Stimulated activated CD8-positive, alpha-beta memory T cell treated with anti-CD3 and anti-CD28 coated beads, Interleukin-4, amount 100 ng/mL, for 4 hours (primary cell): ENCODE measurements around the gene TNFSF10.
A peak's percentile ranks its signal among the peaks of the same experiment; 100 is the strongest.
"Not testable (repeated sequence)": the region's sequence is repeated elsewhere in the genome, so short reads cannot be mapped to it uniquely, and the experiment has no call there.

Source experiments
- DNase-seq, 2 donors: peaks; one replicate each; pipeline ENCODE4 v3.0.0-alpha.2; 2020; ENCODE audit warnings: low read depth in 2 of 2, low spot score in 1 of 2

TNFSF10 gene

DNA sequence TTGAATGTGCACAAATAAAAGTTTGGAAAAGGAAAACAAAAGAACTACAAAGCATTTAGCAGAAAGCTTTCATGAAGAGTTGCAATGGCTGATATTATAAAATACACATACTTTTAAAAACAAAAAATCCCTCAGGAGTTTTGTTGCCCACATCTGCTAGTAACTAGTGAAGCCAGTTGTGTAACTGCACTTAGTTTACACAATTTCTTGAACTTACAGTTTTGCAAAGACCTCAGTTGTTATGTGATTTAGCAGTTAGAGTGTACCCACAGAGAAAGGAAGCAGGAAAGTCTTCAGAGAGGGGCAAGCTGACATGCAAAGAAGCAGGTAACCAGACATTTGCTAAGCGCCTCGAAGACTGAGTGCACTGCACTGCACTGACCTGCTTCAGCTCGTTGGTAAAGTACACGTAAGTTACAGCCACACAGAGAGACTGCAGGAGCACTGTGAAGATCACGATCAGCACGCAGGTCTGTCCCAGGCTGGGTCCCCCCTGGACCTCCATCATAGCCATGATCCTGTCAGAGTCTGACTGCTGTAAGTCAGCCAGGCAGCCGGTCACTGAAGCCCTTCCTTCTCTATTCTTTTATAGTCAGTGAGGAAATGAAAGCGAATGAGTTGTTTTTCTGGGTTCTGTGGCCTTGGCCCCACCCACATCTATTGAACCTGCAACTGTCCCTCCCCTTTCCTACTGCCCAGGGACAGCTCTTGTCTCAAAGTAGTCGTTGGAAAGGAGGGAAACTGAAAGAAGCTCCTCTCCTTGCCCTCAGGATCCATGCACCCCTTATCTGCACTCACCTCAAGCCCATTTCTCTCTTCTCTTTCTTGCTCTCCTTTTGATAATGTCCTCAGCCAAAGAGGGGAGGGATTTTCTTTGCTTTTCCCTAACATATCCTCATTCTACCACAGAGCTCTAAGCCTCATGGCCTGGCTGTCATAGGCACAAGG is at the start of gene TNFSF10:
Gene TNFSF10, minus strand, starts transcription at position 560 of the 948 bp plus-strand sequence. Its CDS starts 46 bp downstream, at position 514.
- peak in 1 of 2 donors; percentile 21 for DNase-seq

DNA sequence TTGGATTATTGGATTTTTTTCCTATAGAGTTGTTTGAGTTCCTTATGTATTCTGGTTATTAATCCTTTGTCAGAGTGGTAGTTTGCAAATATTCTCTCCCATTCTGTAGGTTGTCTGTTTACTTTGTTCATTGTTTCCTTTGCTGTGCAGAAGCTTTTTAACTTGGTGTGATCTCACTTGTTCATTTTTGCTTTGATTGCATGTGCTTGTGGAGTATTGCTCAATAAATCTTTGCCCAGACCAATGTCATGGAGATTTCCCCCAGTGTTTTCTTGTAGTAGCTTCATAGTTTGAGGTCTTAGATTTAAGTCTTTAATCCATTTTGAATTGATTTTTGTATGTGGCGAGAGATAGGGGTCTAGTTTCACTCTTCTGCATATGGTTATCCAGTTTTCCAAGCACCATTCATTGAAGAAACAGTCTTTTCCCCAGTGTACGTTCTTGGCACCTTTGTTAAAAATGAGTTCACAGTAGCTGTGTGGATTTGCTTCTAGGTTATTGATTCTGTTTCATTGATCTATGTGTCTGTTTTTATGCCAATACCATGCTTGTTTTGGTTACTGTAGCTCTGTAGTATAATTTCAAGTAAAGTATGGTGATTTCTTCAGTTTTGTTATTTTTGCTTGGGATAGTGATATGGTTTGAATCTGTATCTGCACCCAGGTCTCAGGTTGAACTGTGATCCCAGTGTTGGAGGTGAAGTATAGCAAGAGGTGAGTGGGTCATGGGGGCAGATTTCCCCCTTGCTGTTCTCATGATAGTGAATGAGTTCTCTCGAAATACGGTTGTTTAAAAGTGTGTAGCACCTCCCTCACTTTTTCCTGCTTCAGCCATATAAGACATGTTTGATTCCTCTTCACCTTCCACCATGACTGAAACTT is 46.1 kb upstream of the TNFSF10 start:
- no peak for DNase-seq

DNA sequence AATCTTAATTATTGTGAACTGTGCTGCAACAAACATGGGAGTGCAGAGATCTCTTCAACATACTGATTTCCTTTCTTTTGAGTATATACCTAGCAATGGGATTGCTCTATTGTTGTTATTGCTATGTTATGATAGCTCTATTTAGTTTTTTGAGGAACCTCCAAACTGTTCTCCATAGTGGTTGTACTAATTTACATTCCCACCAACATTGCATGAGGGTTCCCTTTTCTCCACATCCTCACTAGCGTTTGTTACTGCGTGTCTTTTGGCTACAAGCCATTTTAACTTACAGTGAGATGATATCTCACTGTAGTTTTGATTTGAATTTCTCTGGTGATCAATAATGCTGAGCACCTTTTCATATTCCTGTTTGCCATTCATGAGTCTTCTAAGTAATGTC is 45.5 kb upstream of the TNFSF10 start:
- no peak for DNase-seq

DNA sequence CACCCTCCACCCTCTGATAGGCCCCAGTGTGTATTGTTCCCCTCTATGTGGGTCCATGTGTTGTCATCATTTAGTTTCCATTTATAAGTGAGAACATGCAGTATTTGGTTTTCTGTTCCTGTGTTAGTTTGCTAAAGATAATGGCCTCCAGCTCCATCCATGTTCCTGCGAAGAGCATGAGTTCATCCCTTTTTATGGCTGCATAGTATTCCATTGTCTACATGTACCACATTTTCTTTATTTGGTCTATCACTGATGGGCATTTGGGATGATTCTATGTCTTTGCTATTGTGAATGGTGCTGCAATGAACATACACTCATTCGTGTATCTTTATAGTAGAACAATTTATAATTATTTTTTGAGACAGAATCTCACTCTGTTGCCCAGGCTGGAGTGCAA is 43.6 kb upstream of the TNFSF10 start:
- DNase-seq = not testable (repeated sequence)

DNA sequence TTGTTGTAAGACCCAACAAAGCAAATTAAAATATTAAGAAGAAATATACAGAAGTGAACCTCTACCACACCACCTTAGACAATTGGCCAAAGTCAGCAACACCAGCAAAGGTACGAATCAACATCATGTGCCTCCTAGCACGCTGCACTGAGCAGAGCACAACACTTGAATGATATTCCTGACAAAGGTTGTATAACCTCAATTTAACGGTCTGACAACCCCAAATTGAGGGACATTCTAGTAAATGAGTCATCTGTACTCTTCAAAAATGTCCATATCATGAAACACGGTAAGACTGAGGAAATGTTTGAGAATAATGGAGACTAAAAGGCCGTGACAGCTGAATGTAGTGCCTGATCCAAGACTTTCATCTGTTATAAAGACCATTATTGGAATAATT is 41.3 kb upstream of the TNFSF10 start:
- no peak for DNase-seq

DNA sequence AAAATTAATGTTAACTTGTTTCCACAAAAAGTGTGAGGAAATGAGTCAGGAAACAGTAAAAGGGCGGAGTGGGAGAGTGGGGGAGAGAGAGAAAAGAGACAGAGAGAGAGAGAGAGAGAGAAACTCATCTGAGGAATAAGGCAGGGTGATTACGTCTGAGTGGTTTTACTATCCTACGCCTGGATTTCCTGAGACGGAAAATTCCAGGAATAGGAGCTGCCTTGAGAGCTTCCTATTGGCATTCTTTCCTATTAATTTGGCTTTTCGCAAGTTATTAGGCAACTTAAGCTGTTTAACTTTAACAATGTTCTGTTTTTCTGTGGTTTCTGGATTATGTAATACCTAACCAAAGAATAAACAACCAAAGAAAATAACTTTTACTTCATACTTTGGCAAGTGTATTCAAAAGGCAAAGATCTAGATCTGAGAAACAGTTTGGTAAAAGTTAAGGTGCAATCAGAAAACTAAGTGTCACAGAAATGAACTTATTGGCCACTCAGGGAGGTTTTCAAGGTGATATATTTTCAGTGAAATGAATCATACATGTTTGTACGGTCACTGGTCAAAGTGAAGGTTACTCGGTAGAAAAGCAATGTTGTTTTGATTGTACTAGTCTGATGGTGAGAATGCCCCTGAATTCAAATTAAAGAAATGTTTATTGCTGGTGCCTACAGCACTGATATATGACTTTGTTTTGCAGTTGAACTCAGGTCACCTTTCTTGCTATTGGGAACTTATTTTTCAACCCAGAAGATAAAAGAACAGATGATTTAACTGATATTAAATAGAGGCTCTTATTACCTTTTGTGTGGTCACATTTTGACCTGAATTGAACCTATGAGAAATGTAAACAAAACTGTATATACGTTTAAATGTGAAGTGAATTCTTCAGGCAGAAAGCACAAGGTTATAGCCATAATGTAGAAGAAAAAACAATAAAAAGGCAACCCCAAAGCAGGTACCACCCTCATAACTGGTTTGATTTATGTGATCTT is 39.9 kb upstream of the TNFSF10 start:
- DNase-seq = no peak

DNA sequence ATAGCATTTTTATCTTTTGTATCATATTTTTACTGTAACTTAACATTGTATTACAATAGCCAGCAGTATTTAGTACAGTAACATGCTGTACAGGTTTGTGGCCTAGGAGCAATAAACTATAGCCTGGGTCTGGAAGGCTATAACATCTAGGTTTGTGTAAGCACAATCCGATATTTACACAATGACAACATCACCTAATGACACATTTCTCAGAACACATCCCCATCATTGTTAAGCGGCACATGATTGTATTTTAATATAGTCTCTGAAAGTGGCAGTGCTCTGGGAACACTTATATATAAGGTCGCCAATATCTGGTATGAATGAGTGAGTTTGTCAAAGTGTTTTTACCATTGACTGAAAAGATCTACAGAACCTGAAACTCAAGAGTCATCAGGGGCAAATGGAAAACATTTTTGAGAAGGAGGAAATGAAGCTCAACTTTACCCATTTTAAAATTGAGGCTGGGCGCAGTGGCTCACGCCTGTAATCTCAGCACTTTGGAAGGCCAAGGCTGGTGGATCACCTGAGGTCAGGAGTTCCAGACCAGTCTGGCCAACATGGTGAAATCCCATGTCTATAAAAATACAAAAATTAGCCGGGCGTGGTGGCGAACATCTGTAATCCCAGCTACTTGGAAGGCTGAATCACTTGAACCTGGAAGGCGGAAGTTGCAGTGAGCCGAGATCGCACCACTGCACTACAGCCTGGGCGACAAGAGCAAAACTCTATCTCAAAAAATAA is 38.8 kb upstream of the TNFSF10 start:
- DNase-seq = no peak

DNA sequence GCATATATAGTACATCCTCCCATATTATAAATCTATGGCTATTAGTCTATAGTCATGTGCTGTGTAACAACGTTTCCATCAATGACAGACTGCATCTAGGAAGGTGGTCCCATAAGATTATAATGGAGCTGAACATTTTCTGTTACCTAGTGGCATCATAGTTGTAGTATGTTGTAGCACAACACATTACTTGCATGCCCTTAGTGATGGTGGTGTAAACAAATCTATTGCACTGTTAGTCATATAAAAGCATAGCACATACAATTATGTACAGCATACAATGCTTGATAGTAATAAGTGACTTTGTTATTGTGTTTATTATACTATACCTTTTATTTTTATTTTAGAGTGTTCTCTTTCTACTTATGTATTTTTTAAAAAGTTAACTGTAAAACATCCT is 37.4 kb upstream of the TNFSF10 start:
- DNase-seq = no peak

DNA sequence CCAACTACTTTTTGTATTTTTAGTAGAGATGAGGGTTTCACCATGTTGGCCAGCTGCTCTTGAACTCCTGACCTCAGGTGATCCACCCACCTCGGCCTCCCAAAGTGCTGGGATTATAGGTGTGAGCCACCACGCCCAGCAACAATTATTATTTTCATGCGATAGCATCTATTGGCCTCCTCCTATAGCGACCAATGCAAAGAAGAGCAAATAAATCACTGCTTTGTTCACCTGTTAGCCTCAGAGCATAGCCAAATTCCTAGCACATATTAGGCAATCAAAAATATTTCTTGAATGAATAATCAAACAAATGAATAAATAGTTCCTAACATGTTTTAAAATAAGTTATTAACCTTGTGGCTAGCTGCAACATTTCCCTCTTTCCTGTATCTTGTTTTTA is 36.8 kb upstream of the TNFSF10 start:
- no peak for DNase-seq

DNA sequence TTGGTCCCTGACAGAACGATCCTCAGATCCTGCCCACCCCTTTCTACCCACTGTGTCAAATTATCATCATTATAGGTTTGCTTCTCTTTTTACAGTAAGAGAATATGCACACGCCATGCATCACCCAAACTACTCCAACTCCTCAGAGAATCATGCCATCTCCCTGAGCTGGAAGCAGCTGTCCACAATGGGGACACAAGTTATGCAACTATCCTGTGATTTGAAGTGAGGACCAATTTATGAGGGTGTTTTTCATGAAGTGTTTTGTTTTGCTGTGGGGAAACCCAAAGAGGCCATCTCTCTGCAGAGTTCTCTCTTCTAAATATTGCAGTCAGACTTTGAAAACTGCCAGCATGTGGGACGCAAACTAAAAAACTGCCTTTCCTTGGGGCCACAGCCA is 35.8 kb upstream of the TNFSF10 start:
- no peak for DNase-seq

DNA sequence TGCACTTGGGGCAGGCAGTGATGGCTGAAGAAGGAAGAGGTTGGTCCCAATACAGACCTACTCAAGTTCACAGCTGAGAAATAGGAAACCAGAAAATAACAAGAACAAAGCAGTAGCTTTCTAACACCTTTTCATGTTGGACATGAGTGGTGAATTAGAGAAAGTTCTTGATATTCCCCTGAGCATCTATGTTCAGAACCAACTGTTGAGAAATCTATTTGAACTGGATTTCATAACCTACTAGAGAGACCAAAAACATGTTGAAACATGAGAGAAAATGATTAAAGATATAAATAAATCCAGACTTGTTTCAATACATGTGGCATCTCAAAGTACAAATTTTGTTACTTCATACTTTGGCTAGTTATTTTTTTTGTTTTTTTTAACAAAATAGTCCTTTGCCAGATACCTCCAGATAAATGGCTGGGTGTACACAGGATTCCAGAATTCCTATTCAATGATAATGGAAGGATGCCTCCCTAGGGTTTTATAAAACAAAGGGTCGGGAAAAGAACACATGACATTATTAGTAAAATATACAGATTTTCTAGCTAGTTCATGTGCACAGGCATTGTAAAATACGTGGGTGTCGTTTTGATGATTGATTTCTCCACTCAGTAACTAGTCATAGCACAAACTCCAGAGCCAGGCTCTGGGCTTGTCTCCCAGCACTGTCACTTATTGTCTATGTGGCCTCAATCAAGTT is 34.4 kb upstream of the TNFSF10 start:
- no peak for DNase-seq

DNA sequence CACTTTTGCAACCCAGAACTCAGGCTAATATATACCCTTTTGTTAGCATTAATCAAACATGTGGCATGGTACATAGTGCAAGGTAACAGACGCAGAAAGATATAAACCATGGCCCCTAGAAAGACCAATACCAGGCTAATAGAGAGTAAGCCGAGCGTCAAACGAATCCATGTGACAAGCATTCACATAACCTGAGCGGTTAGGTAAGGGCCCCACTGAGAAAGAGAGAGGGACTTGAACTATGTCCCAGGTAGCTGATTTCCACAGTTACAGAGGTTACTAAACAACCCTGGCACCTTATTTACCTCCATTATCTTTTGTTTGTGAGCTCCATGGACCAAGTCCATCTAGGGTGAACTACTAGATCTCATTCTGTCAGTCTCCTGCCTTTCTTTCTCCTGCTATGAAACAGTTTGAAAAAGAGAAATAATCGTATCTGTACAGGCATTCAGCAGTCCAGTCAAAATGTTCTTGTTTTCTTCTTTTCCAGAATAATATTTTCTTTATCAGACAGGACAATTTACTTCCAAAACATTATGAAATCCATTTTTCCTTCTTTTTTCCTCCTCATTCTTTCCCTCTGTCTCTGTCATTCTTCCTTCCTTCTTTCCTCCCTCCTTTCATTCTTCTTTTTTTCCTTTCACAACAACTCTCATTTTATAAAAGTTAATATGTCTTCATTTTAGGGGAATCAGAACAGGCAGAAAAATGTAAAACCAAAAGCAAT is 30.5 kb upstream of the TNFSF10 start:
- no peak for DNase-seq

DNA sequence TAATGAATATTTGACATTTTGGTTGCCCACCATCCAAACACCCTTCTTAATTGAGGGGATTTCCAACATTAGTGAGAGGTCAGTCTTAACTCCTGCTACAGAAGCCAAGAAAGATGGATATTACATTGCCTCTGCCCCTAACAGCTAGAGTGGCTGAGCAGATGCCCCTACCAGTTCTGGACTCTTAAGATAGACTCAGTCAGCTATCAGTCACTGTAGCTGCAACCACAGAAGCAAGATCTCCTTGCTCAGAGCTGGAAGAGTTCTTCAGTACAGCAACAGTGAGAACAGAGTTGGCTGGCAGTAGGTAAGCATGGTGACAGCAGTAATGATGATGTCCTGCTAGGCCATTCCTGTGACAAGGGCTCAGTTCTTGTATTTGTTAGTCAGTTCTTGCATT is 29.4 kb upstream of the TNFSF10 start:
- no peak for DNase-seq

DNA sequence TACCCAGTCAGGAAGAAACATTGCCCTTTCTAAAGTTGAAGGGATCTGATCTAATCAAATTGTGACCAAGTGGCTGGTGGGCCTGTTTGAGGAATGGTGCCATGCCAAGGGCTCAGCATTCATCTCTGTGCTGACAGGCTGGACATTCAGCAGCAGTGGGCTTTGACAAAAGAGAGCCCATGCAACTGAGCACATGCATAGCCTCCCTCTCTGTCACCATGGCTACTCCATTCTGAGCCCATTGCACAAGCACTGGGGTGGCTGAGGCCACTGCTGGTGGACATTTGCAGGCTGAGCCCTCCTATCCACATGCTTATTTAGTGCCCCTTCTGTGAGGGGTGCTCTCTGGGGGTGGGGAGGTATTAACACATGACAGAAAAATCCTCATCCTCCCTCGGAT is 28.6 kb upstream of the TNFSF10 start:
- DNase-seq = no peak

DNA sequence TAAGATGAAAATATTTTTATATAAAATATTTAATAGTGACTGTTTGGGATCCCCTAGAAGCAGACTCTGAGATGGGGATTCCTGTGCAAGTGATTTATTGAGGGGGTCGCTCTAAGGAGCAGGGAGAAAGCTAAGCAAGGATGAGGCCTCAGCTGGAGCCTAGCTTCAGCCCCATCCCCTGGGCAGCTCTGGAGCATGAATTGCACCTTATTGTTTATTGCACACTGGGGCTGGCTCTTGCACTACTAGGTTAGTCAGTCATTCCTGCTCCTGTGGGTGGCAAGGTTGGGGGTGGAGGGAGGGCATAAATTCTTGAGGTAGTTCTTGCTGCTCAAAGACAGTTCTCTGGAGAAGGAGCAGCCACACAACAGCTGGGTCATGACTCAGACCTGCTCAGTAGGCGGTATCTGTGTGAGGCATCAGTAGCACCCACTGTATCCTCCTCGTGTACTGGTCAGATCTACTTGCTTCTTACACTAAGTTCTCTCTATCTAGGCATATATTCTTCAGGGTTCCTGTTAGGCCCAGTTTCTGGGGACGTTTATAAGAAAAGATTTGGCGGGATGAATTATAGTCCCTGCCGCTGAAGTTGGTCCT is 27.2 kb upstream of the TNFSF10 start:
- DNase-seq = peak; percentile 37 to 49

DNA sequence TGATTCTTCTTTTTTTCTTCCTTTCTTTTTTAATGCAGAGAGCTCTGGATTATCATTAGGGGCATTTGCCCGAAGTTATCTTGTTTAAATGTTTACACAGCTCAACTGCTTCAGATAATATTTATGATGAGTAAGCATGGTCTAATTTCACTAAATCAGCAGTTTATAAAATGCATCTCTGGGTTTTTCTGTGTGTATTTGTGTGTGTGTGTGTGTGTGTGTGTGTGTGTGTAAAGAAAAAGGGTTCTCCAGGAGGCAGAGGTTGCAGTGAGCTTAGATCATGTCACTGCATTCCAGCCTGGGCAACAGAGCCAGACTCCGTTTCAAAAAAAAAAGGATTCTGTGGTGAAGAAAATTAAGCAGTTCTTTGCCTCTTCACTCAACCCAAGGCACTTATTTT is 25.9 kb upstream of the TNFSF10 start:
- no peak for DNase-seq

DNA sequence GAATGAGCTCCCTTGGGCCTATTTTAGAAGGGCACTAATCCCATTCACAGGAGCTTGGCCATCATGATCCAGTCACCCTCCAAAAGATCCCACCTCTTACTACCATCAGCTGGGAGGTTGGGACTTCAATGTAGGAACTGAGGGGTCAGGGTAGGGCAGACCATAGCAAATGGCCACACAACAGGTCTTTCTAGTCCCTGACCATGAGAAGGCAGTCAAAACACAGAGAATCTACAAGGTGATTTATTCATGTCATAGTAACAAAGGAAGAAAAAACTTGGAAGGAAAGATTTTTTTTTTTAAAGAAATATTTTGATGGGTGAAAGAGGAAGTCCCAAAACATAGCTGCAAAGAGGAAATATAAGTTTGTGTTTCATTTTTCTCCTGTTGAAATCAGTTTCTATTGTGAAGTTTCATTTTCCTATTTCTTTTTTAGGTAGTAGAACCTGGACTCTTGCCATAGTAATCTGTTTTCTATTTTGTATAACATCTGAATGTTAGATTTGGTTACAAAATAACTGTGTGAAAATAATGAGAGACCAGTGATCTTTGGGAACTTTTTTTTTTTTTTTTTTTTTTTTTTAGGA is 23.5 kb upstream of the TNFSF10 start:
- no peak for DNase-seq

DNA sequence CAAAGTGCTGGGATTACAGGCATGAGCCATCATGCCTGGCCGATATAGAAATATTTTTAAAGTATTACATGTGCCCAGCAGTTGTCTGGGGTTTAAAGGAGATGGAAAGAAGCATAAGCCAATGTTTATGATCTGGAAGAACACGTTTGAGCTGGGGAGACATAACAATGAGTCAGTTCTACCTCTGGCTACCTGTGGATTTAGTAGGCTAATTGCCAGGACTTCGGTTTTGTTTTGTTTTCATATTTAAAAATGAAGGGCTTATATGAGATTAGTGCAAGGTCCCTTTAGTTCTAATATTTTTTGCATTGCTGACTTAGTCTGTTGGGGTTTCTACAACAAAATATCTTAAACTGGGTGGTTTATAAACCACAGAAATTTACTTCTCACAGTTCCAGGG is 22.9 kb upstream of the TNFSF10 start:
- no peak for DNase-seq
